HG02884 (cell line): ENCODE data around the gene RSPH10B.
"Not testable (repeated sequence)": the region's sequence is repeated elsewhere in the genome, so short reads cannot be mapped to it uniquely, and the experiment has no call there.

ENCODE experiments used
- ATAC-seq: cut with Tn5 transposase; IDR thresholded peaks from one replicate; pipeline ENCODE4 v1.9.1; 2021; ENCODE audit warnings: mild to moderate bottlenecking, moderate library complexity; ENCODE audit not compliant: unreplicated experiment

The RSPH10B gene

GRCh38 chr7:5930290-5930689, 40.2 kb downstream of the RSPH10B start:
- ATAC-seq, result not testable (repeated sequence)

GRCh38 chr7:5926263-5926870, 44.1 kb downstream of the RSPH10B start:
- not testable (repeated sequence) for ATAC-seq

DNA sequence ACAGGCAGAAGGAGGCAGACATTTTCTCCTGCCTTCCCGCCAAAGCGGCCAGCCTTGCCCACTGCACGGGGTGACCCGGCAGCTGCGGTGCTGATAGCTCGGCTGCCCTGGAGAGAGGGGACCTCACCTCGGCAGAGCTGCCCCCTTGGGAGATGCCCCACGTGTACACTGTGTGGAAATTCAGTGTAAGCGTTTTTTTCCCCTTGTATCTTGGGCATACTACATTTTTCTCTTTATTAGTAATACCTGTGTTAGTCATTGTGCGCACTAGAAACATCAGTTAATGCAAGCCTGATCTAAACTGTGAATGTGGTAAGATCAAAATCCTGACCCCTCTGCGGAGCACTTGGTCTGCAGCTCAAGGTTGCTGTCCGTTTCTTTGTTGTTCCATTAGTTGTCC, 45.9 kb downstream of the RSPH10B start:
- ATAC-seq, result not testable (repeated sequence)

DNA sequence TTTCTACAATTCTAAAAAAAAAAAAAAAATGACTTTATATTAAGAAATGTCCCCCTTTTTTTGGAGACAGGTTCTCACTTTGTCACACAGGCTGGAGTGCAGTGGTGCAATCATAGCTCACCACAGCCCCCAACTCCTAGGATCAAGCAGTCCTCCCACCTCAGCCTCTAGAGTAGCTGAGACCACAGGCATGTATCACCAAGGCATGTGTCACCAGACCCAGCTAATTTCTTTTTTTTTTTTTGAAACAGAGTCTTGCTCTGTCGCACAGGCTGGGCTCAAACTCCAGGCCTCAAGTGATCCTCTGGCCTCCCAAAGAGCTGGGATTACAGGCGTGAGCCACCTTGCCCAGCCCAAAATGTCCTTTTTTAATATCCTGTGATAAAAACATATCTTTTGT, 46.3 kb downstream of the RSPH10B start:
- not testable (repeated sequence) for ATAC-seq

DNA sequence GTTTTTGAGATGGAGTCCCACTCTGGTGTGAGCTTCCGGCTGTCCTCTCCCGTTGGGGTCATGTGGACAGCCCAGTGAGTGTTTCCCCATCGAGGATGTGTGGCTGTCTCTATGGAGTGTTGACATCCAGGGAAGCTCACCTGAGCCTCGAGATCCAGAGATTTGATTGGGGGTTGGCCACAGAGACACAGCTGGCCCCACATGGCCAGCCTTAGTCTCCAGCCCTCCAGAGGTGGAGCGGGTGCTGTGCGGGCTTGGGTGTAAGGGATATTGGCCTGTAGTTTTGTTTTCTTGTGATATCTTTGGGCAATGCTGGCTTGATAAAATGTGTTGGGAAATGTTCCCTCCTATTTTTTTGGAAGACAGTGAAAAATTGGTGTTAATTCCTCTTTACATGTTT, 54.0 kb downstream of the RSPH10B start:
- not testable (repeated sequence) for ATAC-seq

DNA sequence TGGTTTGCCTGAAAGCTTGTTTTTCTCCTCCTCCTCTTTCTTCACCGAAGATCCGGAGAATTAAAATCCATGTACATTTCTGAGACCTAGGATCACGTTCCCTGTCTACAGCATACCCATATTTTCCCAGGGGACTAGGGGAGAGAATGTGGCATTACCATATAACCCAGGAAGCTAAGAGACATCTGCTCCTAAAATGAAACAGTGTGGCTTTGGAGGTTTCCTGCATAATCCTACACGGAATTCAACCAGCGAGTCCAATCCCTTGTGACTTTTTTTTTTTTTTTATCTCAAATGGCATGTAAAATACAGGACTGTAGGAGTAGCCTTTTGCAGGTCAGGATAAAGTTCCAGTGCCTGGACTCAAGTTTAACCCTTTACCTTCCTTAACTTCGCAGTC, 61.7 kb downstream of the RSPH10B start:
- ATAC-seq, result not testable (repeated sequence)

GRCh38 chr7:5904726-5905125, 65.8 kb downstream of the RSPH10B start:
- not testable (repeated sequence) for ATAC-seq

DNA sequence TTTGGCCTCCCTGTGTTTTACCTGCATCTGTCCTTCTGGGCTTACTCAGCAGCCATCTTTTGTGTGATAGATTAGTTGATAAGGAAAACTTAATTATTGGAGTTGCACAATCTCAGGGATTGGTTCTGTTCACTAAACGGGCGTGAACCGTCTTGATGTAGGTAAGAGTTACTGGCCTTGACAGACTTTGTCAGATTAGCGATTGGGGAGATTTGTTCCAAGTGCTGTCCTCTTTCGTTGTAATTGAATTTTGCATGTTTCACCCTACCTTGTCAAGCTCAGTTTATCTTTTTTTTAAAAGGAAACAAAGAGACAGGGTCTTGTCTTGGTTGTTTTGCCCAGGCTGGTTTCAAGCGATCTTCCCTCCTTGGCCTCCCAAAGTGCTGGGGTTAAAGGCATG, 67.5 kb downstream of the RSPH10B start:
- ATAC-seq, result not testable (repeated sequence)

DNA sequence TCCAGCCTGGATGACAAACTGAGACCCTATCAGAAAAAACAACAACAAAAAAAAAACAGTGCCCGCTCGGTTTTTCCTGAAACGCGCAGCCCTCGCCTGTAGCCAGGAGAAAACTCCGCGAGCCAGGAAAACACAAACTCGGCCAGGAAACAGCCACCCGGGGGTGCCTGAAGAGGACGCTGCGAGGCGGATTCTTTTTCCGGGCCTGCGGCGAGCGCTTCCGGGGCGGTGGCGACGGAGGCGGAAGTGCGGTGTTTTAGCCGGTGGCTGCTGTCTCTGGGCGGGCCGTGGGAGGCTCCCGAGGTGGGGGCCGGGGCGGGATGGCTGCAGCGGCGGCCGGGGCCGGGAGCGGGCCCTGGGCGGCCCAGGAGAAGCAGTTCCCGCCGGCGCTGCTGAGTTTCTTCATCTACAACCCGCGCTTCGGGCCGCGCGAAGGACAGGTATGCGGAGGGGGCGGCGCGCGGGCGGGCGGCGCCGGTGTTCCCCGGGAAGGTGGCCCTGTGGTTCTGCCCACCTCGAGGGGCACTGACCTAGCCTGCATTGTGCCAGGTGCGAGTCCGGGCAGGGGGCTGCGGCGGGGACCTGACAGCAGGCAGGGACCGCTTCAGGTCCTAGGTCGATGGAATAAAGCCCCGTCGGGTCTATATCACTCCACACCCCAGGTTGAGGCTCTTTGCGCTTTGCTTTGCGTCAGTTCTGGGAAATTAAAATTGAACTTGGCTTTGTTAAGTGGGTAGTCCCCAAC, 71.8 kb downstream of the RSPH10B start, which contains the start of gene CCZ1:
CCZ1 (plus strand) TSS at position 254 of the 745 bp plus-strand sequence; CDS start at position 321, 67 bp downstream.
- peak; percentile 92 for ATAC-seq

DNA sequence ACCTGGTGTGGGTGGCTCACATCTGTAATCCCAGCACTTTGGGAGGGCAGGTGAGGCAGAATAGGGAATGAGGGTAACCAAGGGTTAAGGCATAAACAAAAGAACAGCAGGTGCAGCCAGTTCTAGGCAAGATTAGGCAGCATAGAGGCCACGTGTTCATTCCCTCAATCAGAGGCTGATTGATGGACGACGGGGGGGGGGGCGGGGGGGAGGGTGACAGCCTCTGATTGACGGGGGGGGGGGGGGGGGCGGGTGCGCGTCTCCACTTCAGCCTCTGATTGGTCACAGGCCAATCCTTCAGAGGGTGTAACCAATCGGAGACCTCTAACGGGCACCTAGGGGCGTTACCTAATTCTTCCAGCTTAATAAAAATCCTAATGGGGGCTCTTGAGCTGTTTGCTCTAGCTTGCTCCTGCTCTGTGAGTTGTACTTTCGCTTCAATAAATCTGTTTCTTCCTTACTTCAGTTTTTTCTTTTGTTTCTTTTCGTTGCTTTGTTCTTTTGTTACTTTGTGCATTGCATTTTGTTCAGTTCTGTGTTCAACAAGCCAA, 73.0 kb downstream of the RSPH10B start:
- ATAC-seq, result not testable (repeated sequence)

DNA sequence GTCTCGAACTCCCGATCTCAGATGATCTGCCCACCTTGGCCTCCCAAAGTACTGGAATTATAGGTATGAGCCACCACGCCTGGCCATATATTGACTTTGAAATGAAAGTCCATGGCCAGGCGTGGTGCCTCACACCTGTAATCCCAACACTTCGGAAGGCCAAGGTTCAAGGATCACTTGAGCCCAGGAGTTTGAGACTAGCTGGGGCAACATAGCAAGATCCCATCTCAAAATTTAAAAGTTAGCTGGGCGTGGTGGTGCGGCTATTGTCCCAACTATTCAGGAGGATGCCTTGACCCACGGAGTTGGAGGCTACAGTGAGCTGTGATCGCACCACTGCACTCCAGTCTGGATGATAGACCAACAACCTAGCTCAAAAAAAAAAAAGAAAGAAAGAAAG, 78.0 kb downstream of the RSPH10B start:
- no peak for ATAC-seq

DNA sequence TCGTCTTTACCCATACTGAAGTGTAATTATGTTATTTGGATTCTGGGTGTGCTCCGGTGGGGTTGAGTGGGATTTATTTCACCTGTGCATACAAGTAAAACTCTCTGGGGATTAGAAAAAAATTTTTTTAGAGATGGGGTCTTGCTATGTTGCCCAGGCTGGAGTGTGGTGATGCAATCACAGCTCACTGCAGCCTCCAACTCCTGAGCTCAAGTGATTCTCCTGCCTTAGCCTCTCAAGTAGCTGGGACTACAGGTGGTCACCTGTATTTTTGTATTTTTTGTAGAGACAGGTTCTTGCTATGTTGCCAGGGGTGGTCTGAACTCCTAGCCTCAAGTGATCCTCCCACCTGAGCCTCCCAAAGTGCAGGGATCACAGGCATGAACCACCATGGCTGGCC, 80.2 kb downstream of the RSPH10B start:
- ATAC-seq, result not testable (repeated sequence)

GRCh38 chr7:5888021-5888420, 82.5 kb downstream of the RSPH10B start:
- ATAC-seq, result not testable (repeated sequence)

DNA sequence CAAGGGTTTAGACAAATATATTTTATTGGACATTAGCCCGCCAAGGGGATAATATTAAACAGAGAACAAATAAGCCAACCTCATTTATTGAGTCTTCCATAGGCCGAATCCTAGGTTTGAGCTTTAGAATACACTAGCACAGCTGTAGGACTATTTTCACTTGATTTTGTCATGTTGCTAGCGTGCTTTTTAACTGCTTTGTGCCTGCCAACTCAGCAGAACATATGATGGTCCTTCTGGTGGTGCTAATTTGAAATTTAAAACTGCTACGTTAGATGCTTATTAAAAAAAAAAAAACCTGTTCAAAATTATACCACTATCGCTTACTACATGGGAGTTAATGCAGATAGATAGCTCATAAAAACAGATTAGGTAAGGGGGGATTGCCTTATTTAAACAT, 86.1 kb downstream of the RSPH10B start:
- not testable (repeated sequence) for ATAC-seq

- not testable (repeated sequence) for ATAC-seq
Measured at GRCh38 chr7:5880106-5880505, 90.4 kb downstream of the RSPH10B start.

DNA sequence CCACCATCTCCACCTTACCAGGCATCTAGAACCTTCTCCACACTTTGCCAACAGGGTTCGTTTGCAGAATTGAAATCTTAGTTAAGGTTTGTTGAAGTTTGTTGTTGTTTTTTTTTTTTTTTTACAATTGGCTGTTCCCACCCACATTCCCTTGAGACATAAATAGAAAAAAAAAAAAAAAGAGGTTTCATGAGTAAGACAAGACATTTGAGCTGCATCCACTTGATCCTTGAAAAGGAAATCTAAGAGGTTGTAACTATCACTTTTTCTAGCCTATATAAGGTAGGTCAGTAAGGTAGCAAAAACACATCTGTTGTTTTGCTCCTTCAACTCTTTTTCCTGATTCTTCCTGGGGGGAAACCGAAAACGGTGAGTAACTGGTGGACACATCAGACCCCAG, 90.9 kb downstream of the RSPH10B start:
- ATAC-seq, result not testable (repeated sequence)
